Non-pigmented ciliary epithelial cell (primary cell): ENCODE results near the gene HDHD5.
"Not testable (repeated sequence)": the region's sequence is repeated elsewhere in the genome, so short reads cannot be mapped to it uniquely, and the experiment has no call there.

Experiments used
- DNase-seq: peaks from one replicate; pipeline ENCODE4 v3.0.0-alpha.2; 2010; ENCODE audit warnings: low read depth

Gene HDHD5

GRCh38 chr22:17155941-17156340 lies 3.1 kb downstream of the HDHD5 start:
- DNase-seq = no peak

- DNase-seq = no peak
Observed at GRCh38 chr22:17152971-17153370, 6.1 kb downstream of the HDHD5 start.

- no peak for DNase-seq
Observed at GRCh38 chr22:17152340-17152739, 6.7 kb downstream of the HDHD5 start.

- no peak for DNase-seq
Observed at GRCh38 chr22:17149076-17149815, 9.8 kb downstream of the HDHD5 start.

GRCh38 chr22:17147458-17147857 lies 11.6 kb downstream of the HDHD5 start:
- not testable (repeated sequence) for DNase-seq

- no peak for DNase-seq
Observed at GRCh38 chr22:17145021-17145680, 13.9 kb downstream of the HDHD5 start.

- DNase-seq = no peak
Observed at GRCh38 chr22:17143826-17144225, 15.3 kb downstream of the HDHD5 start.

GRCh38 chr22:17143101-17143500 lies 16.0 kb downstream of the HDHD5 start:
- DNase-seq = no peak

GRCh38 chr22:17140826-17141766 lies 18.0 kb downstream of the HDHD5 start:
- no peak for DNase-seq

- DNase-seq = no peak
Observed at GRCh38 chr22:17140022-17140421, 19.1 kb downstream of the HDHD5 start.

GRCh38 chr22:17138513-17138912 lies 20.6 kb downstream of the HDHD5 start:
- no peak for DNase-seq

GRCh38 chr22:17137861-17138425 lies 21.1 kb downstream of the HDHD5 start:
- DNase-seq = no peak

GRCh38 chr22:17137170-17137569 lies 21.9 kb downstream of the HDHD5 start:
- no peak for DNase-seq

GRCh38 chr22:17135153-17135760 lies 23.8 kb downstream of the HDHD5 start:
- DNase-seq = no peak

- no peak for DNase-seq
Observed at GRCh38 chr22:17133137-17133536, 25.9 kb downstream of the HDHD5 start.

GRCh38 chr22:17132112-17132511 lies 27.0 kb downstream of the HDHD5 start:
- DNase-seq = no peak

- DNase-seq = no peak
Observed at GRCh38 chr22:17131686-17132085, 27.4 kb downstream of the HDHD5 start.

- no peak for DNase-seq
Observed at GRCh38 chr22:17130199-17130598, 28.9 kb downstream of the HDHD5 start.

- DNase-seq = no peak
Observed at GRCh38 chr22:17121233-17122195, 37.6 kb downstream of the HDHD5 start, which contains the start of gene TMEM121B. Gene TMEM121B (minus strand): TSS chr22:17121360. CDS start chr22:17121127, 233 bp downstream.

GRCh38 chr22:17120711-17121232 lies 38.3 kb downstream of the HDHD5 start:
- DNase-seq = no peak
